GM12874 (cell line): ENCODE measurements around the gene SPOCK2.
A peak's percentile ranks its signal among the peaks of the same experiment; 100 is the strongest.

Experiments used
- CTCF ChIP-seq: IDR thresholded peaks from 2 replicates; pipeline ENCODE4 v1.5.1; 2011; ENCODE audit warnings: low read depth, mild to moderate bottlenecking, control low read depth, low read length, moderate library complexity; ENCODE audit not compliant: insufficient read depth

The SPOCK2 gene

GRCh38 chr10:72069751-72070526 lies 18.4 kb downstream of the SPOCK2 start:
- 0 out of 2 replicates have a peak, but pooled peaks have one; percentile 29 for TF ChIP-seq CTCF

DNA sequence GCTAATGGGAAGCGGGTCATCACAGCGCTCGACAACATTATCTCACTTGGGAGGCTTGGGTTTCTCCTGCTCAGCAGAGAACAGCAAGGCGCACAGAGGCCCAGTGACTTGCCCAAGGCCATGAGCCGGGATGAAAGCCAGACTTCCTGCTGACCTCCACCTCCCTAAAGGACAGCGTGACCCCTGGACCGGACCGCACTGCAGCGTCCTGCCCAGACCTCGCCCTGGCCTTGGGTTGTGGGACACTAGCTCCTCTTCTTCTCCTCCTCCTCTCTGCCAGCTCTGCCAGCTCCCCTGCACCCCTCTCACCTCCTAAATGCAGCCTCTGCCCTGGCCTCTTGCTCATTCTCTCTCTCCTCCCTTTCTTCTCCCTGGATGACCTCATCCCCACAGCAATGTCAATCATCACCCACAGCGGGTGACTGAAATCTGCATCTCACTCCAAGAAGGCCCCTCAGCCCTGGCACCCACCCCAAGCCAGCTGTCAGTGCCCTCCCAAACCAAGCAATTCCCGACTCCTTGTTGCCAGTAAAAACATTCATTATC lies 19.4 kb downstream of the SPOCK2 start:
- no peak for TF ChIP-seq CTCF

DNA sequence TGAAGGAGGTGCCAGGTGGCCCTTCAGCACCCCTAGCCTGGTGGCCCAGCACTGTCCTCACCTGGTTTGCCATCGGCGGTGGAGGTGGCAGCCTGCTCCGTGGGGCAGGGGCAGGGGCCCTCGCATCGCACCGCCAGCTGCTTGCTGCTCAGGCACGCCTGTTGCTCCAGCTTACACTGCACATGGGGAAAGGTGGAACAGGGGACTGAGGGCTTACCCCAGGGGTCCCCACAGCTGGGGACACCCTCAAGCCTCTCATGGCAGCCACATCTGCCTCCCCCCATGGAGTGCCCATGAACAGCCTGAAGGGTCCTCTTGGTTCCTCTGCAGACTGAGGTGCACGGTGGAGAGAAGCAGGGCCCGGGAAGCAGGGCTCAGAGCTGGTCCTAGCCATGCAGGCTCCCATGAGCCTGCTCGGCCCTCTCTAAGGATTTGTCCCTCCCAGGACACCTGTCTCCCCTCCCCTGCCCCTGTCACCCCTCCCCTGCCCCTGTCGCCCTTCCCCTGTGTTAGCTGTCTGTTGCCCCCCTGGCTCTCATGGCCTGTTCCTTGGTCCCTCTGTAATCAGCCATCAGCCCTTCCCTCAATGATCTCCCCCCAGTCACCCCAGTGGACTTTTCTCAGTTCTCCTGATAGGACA lies 20.1 kb downstream of the SPOCK2 start:
- no peak for TF ChIP-seq CTCF

DNA sequence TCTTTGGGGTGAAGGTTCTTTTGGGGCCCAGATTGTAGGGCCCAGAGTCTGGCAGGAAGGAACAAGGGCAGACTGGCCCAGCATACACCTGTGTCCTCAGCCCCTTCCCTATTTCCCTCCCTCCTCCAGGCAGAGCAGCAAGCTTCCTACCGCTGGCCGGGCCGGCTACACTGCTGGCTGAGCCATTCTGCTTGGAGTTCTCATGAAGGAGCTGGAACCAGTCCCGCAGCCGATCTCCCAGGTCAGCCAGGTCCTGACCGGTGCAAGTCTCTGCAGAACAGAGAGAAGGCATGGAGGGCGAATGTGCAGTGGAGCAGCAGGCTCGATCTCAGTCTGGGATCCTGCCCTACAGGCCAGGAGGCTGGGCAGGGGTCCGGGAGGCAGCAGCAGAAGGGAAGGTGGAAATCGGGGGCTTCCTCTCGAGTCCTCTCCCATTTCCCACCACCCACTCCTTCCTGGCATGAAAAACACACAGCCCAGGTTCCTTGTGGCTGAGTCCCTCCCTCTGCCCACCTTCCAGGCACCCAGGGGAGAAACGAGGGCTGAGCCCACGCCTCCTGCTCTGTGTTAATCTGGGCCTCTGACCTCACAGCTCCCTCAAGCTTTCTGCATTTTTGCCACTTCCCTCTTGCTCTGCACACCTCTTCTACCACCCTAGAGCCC lies 20.8 kb downstream of the SPOCK2 start:
- no peak for TF ChIP-seq CTCF

- TF ChIP-seq CTCF, result no peak
These were observed 21.8 kb downstream of the SPOCK2 start for GRCh38 chr10:72066318-72067284.

- TF ChIP-seq CTCF, result no peak
These were observed 22.8 kb downstream of the SPOCK2 start for GRCh38 chr10:72065439-72066025.
